Colon (tissue), 2 donors: ENCODE measurements around the gene TEX54.
"Not testable (repeated sequence)": the region's sequence is repeated elsewhere in the genome, so short reads cannot be mapped to it uniquely, and the experiment has no call there.

Source experiments
- FAIRE-seq: peaks from 2 replicates; lab custom pipeline; 2012; peaks lifted over from hg19 to GRCh38; lab: Jason Lieb, UNC
- donor health status: control.
- donor health status: control.

The TEX54 gene

GRCh38 chr11:62830904-62831519, 1.6 kb downstream of the TEX54 start:
- FAIRE-seq, result no peak

GRCh38 chr11:62828130-62828529, 4.5 kb downstream of the TEX54 start:
- FAIRE-seq, result not testable (repeated sequence)

- no peak for FAIRE-seq
Observed at GRCh38 chr11:62823677-62824076, 9.0 kb downstream of the TEX54 start.

GRCh38 chr11:62817129-62817528, 15.5 kb downstream of the TEX54 start:
- FAIRE-seq, result no peak

- no peak for FAIRE-seq
Observed at GRCh38 chr11:62816557-62816956, 16.1 kb downstream of the TEX54 start.

GRCh38 chr11:62811659-62812058, 21.0 kb downstream of the TEX54 start:
- no peak for FAIRE-seq

GRCh38 chr11:62810748-62811147, 21.9 kb downstream of the TEX54 start:
- no peak for FAIRE-seq

- no peak for FAIRE-seq
Observed at GRCh38 chr11:62806611-62807121, 26.0 kb downstream of the TEX54 start.

GRCh38 chr11:62805961-62806441, 26.6 kb downstream of the TEX54 start:
- FAIRE-seq, result no peak

- FAIRE-seq, result no peak
Observed at GRCh38 chr11:62805076-62805892, 27.4 kb downstream of the TEX54 start, which contains the start of gene NXF1. Gene NXF1 (minus strand): TSS chr11:62805440. CDS start chr11:62805356, 84 bp downstream.

GRCh38 chr11:62804310-62805075, 28.1 kb downstream of the TEX54 start:
- FAIRE-seq, result no peak

GRCh38 chr11:62801071-62801470, 31.6 kb downstream of the TEX54 start:
- FAIRE-seq, result no peak

- FAIRE-seq, result no peak
Observed at GRCh38 chr11:62799486-62799885, 33.2 kb downstream of the TEX54 start.

GRCh38 chr11:62796281-62796680, 36.4 kb downstream of the TEX54 start:
- FAIRE-seq, result no peak

- no peak for FAIRE-seq
Observed at GRCh38 chr11:62794201-62794775, 38.4 kb downstream of the TEX54 start.

GRCh38 chr11:62792202-62792575, 40.5 kb downstream of the TEX54 start:
- FAIRE-seq, result no peak

GRCh38 chr11:62791501-62792201, 41.0 kb downstream of the TEX54 start, which contains the start of gene TMEM223:
Gene TMEM223 (minus strand): TSS chr11:62792006. CDS start chr11:62791994, 12 bp downstream.
- no peak for FAIRE-seq

- FAIRE-seq, result no peak
Observed at GRCh38 chr11:62789576-62789975, 43.1 kb downstream of the TEX54 start.

GRCh38 chr11:62788991-62789390, 43.6 kb downstream of the TEX54 start:
- no peak for FAIRE-seq

GRCh38 chr11:62787005-62787759, 45.5 kb downstream of the TEX54 start, which contains the start of gene TMEM179B:
Gene TMEM179B (plus strand): TSS chr11:62787402. CDS start chr11:62787432, 30 bp downstream.
- no peak for FAIRE-seq
